GM19395 (cell line): Measurements from ENCODE around the gene ZNF778.

Experiments used
- ATAC-seq: cut with Tn5 transposase; IDR thresholded peaks from one replicate; pipeline ENCODE4 v1.9.1; 2021; ENCODE audit warnings: mild to moderate bottlenecking, moderate library complexity; ENCODE audit not compliant: unreplicated experiment

Gene ZNF778

DNA sequence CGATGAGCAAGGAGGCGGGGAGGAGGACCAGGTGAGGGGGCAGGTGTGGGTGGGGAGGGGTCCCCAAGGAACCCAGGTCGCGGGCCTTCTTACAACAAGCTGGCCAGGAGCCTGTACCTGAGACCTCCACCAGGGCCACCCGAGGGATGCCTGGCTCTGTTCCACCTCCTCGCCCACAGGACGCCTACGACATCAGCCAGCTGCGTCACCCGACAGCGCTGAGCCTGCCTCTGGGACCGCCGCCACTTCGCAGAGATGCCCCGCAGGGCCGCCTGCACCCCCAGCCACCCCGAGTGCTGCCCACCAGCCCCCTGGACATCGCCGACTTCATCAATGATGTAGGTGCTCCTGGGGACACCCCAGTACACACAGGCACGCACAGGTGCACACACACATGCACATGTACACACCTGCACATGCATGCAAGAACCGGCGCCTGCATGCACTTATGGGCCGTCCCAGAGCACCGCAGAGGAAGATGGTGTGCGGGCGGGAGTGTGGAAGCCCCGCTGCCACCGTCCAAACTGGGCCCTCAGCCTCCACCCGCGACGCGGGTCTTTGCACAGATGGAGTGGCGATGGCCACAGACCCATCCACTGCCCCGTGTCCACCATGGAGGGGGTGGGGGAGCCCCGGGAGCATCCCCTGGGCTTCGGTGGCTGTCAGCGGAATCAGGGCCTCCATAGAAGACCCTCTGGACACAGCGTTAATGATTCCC, 23.8 kb upstream of the ZNF778 start:
- no peak for ATAC-seq

DNA sequence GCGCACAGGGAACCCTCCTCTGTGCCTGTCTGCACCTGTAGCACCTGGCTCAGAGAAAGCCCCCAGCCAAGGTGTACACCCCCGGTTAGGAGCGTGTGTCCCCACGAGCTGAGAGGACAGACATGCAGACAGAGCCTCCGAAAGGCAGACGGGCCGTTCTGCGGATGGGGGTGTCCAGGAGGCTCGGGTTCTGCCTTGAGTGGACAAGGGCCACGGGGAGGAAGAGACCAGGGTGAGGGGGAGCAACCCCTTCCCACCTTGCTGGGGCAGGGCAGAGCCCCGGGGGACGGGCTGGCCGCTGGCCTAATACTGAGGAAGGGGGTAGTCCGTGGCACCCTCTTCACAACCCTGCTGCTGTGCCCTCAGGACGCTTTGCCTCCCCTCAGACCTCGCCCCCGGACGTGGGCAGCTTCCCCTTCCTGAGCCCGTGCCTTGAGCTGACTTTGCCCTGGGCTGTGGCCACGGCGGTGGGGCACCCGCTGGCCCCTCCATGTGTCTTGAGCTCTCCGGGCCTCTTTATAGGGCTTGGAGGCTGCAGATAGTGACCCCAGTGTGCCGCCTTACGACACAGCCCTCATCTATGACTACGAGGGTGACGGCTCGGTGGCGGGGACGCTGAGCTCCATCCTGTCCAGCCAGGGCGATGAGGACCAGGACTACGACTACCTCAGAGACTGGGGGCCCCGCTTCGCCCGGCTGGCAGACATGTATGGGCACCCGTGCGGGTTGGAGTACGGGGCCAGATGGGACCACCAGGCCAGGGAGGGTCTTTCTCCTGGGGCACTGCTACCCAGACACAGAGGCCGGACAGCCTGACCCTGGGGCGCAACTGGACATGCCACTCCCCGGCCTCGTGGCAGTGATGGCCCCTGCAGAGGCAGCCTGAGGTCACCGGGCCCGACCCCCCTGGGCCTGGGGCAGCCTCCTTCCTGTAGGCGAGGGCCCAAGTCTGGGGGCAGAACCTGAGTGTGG, 22.9 kb upstream of the ZNF778 start:
- no peak for ATAC-seq

DNA sequence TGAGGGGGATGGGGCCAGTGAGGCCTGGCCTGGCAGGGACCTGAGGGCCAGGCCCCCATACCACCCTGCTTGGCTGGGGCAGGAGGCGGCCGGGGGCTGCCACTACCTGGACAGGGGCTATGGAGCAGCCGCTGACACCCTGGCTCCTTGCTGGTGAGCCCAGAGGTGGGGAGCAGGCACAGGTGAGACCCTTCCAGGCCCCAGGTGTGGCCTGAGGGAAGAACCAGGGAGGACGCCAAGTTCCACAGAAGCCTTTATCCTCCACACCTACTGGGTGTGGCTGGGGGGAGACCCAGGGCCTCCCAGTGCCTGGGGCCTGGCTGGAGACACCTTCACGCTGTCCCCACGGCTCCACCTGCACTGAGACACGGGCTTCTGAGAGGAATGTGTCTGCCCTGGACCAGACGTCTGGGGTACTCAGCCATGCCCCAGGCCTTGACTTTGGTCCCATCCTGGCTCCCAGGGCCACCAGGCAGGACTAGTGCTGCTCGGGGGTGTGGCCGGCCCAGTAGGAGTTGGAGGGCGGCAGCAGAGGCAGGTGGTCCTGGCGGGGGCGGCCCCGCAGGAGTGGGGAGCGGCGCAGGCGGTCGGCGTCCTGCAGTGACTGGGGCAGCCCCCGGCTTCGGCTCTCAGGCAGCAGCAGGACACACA, 21.9 kb upstream of the ZNF778 start:
- ATAC-seq: no peak

DNA sequence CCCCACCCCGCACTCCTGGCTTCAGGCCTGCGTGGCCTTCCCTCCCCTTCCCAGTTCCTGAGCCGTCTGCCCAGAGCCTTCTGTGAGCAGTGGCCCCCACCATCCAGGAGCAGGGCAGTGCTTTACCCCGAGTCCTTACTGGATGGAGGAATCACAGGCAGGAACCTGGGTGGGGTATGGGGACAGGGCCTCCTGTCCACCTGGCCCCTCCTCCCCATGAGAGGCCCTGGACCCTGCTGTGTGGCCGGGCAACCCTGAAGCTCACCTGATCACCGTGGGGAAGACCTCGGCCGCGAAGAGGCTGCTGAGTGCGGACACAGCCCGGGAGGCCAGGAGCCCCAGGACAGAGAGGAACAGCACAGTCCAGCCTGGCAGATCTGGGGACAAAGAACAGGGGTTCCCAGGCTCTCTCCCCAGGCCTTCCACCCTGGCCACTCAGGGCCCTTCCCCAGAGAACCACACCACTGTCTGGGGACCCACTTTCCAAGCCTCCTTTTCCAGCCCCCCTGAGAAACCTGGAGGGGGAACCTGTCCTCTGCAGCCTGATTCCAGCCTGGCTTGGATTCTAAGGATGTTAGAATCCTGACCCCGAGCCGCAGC, 20.4 kb upstream of the ZNF778 start:
- ATAC-seq: no peak

DNA sequence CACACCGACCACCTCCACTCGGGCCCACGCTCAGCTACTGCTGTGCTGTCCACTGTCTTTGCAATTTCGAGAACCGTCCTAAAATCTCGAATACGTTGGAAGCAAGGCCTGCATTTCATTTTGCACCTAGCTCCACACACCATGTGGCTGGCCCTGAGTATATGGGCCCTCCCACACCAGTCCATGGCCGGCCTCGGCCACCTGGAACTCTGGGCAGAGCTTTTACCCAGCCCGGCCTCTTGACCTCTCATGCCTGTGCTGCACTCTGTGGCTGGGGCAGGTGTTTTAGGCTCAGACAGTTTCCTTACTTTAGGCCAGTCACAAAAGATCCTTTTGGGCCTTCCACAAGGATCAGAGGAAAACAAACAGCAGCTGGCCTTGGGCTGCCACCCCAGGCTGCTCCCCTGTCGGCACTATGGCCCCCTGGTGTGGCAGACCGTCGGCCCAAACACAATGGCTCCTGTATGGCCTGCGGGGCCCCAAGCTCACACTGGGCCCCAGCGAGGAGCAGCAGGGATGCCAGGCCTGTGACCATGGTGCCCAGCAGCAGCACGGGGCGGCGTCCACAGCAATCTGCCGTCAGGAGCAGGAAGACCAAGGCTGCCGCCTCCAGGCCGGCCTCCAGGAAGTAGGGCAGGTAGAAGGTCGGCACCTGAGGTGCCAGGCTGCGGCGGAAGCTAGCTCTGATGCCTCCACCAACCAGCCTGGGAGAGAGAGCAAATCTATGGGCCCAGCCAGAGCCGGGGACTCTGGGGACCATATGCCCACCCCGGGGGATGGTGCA, 19.7 kb upstream of the ZNF778 start:
- no peak for ATAC-seq

DNA sequence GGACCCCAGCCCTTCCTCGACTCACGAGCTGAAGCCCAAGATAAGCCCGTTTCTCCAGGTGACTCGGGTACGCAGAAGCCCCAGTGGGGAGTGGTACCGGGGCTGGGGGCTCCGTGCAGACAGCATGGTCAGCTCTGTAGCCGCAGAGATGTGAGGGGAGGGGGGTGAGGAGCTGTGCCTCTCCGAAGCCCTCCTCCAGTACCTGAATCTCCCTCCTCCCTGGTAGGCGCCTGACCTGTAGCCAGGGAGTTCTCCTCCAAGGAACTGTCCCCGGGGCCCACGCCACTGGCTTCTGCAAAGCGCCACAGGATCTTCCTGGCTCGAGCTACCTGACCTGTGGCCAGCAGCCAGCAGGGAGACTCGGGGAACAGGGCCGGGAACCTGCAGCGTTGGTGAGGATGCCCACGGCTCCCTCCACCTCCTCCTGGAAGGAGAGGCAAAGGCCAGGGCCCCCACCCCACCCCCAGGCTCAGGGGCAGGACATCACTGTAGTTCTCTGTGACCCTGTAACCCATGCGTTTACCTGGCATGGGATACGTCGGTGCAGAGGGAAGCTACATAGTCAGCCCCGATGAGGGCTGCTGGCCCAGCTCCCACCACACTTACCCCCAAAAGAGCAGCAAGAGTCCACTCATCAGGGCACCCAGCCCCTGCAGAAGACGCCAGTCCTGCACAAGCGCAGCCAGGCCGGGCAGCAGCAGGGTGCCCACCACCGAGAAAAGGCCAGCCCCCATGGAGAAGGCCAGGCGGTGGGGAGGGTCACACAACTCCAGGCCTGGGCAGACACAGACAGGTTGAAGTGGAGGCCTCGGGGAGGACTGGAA, 18.9 kb upstream of the ZNF778 start:
- ATAC-seq: no peak

DNA sequence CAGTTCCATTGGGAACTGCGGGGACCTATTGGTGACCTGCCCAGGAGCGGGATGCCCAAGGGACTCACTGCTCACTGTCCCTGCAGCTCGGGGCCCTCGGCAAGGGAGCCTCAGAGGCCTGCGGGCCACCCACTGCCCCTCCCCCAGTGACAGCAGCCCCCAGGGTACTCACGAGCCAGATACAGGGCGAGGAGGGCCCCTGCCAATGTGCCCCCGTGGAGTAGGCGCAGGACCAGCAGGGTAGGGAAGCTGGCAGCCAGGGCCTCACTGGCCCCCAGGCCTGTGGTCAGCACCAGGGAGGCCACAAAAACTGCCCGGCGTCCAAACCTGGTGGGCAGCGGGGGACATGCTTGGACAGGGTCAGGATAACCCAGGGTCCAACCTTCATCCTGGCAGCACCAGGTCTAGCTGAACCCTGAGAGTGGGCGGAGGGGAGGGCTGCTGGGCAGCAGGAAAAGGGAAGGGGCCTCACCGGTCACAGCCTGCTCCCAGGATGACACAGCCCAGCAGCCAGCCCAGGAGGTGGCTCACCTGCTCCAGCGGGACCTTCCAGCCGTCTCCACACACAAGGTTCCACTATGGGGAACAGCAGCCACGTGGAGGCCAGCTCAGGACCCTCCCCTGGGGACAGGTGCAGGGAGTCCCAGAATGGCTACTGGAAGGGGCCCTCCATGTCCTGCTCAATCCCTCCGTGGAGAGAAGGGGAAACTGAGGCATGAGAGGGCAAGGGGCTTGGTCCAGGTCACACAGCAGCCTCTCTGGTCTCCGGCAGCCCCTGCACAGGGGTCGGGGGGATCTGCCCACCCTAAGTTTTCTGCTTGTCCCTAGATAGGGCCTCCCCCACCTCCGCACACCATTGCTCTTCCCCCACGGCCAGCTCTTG, 18.0 kb upstream of the ZNF778 start:
- no peak for ATAC-seq

DNA sequence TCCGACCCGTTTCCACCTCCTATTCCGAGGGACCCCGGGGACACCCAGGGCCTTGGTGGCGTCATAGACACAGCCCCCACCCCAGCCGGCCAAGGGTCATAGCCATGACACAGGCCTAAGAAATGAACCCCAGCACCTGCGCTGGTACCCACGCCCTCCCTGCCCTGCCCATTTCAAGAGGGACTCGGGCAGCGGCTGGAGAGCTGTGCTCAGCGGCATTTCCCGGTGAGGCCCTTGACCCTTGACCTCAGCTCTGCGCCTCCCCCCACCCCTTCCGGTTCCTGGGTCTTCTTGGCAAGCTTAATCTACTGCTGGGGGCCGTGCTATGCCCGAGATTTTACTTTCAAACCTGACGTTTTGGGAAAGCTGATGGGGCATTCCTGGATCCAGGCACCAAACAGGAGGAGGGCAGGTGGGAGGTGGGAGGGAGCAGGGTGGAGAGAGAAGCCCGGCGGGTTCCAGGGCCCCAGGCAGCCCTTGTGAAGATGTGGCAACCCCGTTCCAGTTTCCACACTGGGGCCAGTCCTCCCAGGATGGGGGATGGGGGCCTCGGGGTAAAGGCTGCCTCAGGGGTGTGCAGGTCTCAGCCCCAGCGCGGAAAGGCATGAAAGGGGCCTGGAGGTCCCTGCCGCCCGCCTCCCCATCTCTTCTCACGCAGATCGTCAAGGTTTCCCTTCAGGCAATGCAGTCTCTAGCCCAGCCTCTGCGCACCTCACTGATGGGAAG, 17.2 kb upstream of the ZNF778 start, which contains the start of gene SLC22A31:
Gene SLC22A31 (minus strand): TSS at position 414 of the 726 bp plus-strand sequence. CDS start 36 bp downstream, at position 378.
- ATAC-seq: no peak

DNA sequence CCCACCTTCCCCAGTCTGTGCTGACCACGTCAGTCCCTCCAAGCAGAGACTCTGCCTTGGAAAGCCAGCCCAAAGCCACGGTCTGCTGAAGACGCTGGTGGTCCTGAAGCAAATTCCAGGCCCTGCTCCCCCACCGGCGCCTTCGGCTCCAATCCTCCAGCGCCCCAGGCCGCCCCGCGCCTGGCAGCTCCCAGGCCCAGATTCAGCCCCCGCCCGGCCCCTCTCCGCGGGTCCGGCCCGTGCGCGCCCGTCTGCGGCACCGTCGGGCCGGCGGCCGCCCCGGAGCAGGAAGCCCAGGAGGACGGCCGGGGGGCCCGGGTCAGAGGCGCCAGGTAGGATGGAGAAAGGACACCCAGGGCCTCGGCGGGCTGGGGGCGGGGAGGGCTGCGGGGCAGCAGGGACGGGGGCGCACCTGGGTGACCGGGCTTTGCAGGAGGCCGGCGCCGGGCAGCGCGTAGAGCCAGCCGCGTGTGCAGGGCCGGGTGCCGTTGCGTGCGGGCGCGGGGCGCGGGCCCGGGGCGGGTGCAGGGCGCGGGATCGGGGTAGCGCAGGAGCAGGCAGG, 16.6 kb upstream of the ZNF778 start:
- no peak for ATAC-seq

DNA sequence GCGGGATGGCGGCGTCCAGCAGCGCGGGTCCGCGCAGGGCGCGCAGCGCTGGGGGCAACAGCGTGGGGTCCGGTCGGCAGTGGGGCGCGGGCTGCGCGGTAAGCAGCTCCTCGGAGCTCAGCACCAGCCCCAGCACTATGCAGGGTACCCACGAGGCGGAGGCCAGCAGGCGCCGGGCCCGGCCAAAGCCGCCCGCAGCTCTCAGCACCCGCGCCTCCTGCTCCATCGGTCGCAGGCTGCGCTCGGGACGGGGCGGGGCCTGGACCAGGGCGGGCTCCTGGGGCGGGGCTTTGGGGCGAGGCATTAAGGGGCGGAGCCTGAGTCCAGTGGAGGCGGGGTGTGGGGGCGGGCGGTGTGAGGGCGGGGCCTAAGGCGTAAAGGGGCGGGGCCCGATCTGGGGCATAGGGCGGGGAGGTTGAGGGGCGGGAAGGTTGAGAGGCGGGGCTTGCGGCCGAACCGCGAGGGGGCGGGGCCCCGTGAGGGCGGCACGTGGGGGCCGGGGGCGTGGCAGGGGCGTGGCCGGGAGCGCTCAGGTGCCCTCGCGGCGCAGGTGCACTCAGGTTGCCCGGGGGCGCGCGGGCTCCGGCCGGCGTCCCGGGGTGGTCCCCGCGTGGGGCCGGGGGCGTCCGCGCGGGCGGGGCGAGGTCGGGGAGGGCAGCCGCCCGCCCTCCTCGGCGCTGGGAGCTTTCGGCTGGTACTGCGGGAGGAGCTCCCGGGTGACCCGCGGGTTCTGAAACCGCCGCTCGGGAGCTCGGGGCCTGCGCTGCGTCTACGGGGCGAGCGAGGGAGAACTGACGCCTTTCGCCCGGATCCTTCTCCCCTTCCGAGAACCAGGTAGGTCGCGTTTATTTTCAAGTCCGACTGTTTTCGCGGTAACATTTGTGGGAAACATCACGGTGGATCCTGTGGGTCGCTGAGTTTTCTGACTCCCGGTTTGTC, 15.8 kb upstream of the ZNF778 start:
- no peak for ATAC-seq

DNA sequence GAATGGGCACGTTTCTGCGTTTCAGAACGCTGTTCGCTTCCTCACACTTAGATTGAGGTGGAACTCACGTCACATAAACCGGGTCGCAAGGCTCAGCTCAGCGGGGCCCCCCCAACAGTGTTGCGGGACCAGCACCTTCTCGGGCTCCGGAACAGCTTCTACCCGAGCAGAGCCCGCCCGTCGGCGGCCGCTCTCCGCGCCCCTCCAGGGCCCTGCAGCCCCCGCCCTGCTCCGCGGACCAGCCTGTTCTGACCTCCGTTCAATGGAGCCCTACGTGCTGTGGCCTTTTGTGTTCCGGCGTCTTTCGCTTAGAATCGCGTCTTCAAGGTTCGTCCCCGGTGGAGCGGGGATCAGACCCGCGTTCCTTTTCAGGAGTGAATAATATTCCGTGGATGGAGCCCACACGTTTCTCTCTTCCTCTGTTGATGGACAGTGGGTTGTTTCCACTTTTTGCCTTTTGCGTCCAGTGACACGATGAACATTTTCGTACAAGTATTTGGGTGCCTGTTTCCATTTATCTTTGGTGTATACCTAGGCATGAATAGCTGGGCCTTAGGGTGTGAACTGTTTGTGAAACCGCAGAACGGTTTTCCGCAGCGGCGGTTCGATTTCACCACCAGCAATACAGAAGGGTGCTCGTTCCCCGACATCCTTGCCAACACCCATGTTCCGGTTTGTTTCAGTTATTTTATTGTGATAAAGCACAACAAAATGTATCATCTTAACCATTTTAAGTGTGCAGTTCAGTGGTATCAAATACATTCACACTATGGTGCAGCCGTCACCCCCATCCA, 14.9 kb upstream of the ZNF778 start:
- ATAC-seq: no peak

DNA sequence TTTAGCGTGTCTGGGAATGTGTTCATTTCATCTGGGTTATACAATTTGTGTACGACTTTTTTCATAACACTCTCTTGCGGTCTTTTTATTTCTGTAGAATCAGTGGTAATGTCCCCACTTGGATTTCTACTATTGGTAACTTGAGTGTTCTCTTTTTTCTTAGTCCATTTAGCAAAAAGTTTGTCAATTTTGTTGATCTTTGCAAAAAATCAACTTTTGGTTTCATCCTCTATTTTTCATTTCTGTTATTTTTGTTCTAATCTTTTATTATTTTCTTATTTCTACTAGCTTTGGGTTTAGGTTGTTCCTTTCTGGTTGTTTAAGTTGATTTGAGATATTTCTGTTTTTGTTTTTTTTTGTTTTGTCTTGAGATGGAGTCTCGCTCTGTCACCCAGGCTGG, 9.5 kb upstream of the ZNF778 start:
- no peak for ATAC-seq

DNA sequence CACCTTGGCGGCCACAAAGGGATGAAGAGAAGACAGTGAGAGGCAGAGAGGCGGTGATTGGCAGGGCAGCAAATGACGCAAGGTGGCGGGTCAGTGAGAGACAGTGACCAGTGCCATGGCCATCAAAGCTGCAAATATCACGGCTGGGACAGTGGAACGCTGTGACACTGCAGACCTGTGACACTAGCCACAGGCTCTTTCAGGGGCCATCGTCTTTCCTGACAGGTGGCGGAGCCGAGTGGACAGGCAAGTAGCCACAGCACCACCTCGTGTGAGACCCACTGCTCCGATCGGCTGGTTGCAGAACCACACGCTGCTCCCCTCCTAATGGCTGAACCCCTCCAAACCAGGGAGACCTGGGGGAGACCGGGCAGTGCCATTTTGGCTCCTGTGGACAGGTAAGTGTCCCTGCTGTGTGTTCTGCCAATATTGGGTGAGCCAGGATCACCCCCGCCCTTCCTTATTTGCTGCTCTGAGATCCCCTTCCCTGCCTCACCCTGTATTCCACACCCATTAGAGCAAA, 7.9 kb upstream of the ZNF778 start:
- ATAC-seq: no peak

DNA sequence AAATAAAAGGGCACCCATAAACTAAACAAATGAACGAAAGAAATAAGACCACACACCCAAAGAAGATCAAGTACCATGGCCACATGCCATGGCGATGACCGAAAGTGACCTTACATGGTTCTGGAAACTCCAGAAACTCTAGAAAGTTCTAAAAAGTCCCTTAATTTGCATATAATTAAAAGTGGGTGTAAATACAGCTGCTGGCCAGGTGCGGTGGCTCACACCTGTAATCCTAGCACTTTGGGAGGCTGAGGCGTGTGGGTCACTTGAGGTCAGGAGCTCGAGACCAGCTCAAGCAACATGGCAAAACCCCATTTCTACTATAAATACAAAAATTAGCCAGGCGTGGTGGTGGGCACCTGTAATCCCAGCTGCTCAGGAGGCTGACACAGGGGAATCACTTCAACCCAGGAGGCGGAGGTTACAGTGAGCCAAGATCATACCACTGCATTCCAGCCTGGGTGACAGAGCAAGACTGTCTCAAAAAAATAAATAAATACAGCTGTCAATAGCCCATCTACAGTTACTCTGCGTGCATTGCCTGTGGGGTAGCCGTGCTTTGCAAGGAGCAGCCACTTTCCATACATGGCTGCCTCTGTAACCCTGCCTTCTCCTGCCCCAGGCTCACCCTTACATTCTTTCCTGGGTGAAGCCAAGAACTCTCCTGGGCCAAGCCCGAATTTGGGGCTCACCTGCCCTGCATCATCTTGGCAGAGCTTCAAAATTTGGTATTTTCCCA, 7.2 kb upstream of the ZNF778 start:
- ATAC-seq: no peak
